NCI-H2107 (cell line): ENCODE data around the gene MTHFD2L.

Source experiments
- DNase-seq: peaks from one replicate; lab custom pipeline; 2025; lab: John Stamatoyannopoulos, UW

The MTHFD2L gene

DNA sequence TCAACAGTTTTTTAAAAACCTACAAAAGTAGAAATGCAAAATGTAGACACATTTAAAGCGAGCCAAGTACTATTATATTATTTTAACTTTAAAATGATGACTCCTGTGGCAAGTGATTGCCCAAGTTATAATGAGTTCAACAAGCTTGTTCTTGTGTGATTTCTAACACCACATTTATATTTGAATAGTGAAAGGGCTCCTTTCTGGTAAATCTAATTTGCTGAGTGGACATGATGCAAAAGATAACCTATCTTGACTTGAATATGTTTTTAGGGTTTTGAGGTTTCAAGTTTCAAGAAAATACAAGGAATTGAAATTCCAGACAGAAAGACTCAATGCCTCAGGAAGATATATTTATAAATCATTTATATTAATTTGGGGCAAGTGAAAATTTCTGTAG, 149.3 kb downstream of the MTHFD2L start:
- DNase-seq, result no peak

DNA sequence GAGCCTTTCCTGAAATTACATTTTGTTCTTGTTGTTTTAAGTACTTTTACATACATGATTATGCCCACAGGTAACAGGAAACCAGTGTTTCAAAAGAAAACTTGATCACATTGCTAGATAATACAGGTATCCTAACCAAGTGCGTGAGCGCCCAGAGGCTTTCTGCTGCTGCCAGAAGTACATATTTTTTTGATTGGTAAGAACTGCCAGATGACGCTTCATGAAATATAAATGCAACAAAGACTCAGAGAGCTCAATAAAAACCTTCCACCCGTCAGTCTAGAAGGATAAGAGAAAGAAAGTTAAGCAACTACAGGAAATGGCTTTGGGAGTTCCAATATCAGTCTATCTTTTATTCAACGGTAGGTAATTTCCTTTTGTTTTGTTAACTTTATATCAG, 150.3 kb downstream of the MTHFD2L start, which contains the start of gene EPGN:
TSS of gene EPGN (plus strand) at position 256 of the 400 bp plus-strand sequence. CDS start at position 320, 64 bp downstream.
- no peak for DNase-seq

DNA sequence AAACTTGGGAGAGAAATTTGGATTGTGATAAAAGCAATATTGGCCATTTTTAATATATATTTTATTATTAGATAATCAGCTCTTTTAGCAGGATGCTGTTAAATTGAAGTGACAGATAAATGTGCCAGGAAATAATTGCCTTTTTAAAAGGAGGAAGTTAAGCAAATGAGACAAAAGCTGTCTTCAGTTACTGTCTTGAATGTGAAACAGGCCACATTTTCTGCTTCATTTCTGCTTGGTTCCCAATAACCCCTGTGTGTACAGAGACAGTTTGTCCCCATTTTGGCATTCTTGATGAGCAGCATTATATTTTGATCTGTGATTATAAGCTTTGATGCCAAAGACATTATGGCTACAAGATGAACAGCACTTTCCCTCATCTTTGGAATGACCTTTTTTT, 151.3 kb downstream of the MTHFD2L start:
- no peak for DNase-seq

DNA sequence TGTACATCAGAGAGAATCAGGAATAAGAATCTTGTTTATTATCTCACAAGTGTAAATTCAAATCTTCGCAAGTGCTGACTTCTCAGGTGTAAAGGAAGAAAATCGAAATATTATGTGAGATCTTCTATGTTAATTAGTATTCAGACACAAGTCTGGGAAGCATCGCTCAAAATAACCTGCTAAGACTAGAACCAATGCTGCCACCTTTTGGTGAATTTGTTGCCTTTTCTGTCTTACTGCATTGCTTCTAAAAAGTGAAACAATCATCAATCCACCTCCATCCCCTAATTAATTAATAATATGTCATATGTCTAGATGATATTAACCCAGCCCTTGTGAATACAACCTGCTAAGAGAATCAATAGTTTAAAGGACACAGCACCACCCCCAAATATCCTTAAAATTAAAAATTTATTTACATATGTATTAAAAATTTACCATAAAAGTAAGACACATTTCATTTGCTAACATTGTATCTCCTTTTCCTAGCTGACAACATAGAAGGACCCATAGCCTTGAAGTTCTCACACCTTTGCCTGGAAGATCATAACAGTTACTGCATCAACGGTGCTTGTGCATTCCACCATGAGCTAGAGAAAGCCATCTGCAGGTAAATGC, 153.9 kb downstream of the MTHFD2L start:
- DNase-seq, result no peak

DNA sequence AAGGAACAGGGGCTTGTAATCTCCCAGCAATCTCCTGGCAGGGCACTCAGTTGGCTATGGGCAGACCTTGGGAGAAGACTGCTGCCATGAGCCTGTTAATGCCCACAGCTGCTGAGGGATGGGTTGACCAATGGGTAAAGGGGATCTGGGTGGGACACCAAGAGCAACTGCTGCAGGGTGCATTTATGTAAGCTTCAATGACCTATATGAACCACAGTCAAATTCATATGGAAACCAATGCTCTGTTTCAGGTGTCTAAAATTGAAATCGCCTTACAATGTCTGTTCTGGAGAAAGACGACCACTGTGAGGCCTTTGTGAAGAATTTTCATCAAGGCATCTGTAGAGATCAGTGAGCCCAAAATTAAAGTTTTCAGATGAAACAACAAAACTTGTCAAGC, 156.4 kb downstream of the MTHFD2L start:
- no peak for DNase-seq

DNA sequence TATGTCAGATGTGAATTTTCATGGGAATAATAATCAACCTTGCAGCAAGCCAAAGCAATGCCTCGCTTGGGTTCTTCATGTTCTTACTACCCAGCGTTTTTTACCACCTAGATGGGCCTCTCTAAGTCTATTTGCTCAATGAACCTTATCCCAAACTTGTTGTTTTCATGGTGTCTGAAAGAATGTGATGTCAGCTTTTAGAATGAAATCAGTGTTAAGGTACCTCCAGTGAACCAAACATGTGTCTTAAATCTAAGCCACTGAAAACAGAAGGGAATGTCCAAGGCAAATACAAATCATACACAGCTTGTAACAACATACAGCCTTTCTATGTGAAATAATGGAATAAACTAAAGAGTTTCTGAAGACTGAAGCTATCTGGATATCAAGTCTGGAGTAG, 157.0 kb downstream of the MTHFD2L start:
- DNase-seq, result no peak

DNA sequence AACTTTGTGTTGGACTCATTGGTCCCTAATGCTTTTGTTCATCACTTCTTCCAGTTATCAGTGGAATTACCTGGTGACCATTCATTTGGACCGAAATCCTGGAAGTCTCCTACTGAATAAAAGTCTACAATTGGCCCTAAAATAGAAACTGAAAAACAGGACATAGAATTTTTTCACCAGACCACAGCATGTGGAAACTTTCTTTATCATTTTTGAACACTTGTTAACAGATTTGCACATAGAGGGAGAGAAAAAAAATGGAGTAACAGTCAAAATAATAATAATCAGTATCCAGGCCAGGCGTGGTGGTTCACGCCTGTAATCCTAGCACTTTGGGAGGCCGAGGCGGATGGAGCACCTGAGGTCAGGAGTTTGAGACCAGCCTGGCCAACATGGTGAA, 157.5 kb downstream of the MTHFD2L start:
- DNase-seq, result no peak

DNA sequence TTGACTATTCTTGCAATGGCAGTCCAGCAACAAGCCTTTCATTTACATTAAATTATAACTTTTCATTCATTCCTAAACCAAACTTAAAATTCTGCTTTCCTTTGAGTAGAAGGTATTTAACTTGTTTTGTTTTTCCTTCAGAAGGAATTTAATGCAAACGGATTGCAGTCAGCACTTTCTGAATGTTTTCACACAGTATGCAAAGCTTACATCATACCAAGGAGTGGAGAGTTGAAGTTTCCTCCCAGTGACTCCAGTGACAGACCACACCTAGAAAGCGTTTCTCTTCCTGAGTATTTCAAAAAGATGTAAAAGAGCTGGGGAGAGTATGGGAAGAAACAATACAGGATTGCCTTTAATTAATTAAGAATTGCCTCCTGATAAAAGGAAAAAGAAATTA, 158.5 kb downstream of the MTHFD2L start:
- no peak for DNase-seq

DNA sequence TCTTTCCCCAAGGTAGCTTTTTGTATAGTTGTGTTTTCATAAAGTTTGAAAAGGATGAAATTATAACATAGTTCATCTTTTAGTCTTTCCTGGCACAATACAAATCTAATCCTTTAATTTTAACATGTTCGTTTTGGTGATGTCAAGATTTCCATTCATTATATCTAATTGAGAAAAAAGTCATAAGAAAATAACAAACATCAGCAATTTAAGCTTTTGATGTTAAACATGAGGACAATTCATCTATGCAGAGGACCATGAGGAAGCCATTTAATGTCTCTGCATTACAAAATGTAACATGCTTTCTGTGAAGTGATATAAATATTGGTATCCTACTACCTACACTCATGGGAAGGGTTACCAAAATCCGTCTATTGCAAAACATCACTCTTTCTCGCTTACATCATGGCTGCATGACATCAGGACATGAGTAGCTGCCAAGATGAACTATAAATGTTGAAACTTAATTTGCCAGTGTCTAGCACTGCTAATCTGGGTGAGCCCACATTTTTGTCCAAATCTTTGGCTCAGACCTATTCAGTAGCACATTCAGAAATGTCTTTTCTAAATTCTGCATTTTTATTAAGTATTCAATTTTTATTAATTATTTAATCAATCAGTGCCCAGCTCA, 159.8 kb downstream of the MTHFD2L start:
- DNase-seq, result no peak

DNA sequence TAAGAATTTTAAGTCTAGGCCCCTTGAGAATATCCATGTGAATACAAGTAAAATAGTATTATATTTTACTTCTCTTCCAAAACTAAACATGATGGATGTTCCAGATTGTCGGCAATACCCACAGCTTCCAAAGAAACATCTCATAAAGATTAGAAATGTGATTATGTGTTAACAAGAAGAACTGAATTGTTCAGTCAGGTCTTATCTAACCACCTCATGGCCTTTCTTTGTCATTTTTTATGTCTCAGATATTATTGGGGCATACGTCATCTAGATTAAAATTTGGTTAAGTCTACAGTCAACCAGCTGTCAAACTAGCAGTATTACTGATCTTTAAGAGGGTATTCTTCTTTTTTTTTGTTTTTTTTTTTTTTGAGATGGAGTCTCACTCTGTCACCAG, 160.4 kb downstream of the MTHFD2L start:
- DNase-seq, result no peak

DNA sequence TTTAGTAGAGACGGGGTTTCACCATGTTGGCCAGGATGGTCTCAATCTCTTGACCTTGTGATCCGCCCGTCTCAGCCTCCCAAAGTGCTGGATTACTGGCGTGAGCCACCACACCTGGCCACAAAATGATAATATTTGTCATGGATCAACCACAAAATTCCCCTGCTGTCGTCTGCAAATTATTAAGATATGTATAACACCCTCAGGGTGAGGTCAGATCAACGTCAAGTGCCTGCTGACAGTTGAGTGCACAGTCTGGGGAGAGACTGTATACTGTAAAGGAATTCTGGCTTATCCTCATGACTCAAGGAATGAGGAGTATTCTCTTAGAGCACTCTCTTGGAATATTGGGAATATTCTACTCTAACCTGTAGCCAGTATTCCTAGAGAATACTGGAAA, 161.6 kb downstream of the MTHFD2L start:
- no peak for DNase-seq

DNA sequence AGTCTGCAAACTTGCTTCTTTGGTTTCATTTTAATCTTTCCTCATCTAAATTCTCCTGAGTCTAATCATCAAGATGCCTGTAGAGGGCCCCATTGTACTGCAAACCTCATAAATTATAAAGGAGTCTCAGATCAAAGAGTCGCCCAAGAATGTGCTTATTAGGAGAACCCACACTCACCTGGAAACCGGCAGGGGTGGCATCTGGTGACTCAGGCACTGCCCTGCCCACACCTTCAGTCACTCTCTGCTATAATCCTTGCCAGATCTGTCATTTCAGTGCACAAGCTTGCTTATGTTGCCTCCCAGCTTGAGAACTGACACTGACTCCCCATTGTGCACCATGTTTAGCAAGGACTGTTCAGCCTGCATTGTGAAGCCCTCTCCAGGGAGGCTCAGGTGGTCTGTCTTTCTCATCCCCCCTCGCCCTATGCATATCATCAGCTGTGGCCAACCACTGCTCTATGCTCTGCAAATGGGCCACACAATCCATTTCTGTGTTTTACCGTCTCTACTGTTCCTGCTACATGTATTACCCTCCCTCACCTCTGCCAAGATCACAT, 162.7 kb downstream of the MTHFD2L start:
- DNase-seq, result no peak

DNA sequence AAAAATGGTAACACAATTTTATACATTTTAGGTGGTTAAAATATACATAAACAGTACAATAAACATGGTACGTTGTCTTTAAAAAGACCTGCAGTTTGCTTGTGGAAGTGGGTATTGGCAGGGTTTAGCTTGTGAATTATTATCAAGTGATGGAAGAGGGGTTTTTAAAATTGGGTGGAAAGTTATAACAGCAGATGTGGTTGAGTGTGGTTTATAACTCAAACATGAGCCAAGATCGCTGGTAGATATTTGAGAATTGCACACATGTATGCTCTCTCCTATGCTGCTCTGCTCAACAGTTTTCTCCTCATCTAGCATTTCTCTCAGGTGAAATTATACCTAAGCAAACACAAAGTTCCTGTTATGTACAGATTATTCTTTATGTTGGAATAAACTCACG, 164.4 kb downstream of the MTHFD2L start:
- no peak for DNase-seq

DNA sequence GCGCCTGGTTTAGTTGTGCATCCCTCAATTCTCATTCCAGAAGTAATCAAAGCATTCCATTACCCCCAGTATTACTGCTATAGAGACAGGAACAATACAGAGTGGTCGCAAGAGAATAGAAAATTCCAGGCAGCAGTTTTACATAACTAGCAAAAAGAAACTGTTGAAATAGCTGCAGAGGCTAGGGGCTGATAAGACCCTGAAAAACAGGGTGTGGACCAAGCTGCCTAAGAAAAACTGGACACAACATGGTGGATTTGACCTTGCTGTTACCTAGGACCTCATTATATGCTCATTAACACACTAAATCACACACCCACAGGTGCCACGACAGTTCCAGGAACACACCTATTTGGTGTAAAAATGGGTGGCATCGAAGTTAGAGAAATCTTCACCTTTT, 165.7 kb downstream of the MTHFD2L start:
- DNase-seq, result no peak

DNA sequence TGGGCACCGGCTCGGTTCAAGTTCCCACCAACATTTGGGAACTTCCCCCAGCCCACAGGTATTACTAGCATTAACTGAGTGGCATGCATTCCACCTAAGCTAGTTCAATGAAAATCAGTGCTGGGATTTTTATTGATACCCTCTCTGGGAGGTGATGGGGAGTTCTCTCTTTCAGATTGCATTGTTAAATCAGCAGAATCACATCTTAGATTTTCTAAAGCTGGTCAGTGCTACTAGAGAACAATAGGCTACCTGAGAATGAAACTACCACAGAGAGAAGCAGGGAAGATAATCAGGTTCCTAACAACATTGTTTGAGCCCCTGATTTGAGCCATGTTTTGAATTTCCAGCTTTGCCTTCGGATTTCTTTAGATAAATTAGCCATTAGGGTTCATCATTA, 166.3 kb downstream of the MTHFD2L start:
- no peak for DNase-seq

DNA sequence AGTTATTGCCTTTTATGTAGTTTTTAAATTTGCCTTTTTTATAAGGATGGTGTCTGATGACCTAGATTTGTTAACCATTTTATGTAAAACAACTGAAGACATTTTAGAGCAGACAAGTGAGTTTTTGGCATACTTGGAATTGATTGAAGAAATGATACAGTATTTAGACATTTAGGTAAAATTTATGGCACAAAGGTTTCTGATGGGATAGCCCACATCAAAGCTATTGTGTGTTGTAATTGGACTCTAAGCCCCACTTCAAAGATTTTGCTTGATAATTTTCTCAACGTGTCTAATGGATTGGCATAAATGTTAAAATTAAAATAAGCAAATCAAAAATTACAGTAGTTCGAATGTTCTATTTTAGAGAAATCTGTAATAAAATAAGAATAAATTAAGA, 168.0 kb downstream of the MTHFD2L start:
- no peak for DNase-seq

DNA sequence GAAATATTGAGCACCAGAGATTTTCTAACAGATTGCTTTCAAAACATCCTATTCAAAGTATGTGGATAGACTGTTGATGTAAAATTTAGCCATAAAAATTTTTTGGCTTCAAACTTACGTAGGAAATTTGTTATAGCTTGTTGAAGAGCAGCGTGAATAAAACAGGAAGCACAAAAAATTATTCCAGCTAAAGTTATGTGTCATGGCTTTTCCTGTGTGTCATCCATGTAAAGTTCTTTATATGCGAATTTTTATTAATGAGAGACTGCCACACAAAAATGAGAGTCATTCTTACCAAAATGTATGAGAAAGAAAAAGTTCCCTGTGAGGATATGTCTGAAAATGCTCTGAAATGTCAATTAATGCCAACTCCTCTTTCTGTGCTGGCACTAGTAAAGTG, 169.8 kb downstream of the MTHFD2L start:
- no peak for DNase-seq

DNA sequence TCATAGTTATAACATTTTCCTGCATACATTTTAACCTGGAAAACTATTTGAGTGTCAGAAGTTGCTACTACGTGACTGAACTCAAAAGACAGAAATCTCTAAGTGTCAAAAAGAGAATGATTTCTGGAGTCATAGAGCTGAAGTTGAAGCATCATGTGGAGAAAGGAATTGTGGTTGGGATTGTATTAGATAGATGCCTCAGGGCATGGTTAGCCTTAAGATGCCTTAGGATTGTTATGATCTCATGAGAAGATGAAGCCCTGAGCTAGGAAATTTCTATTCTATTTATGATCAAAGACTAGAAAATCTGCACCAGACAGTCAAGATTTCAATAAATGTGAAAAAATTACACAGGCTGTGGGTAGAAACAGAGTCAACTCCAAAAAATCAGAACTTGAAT, 170.6 kb downstream of the MTHFD2L start:
- DNase-seq, result no peak

DNA sequence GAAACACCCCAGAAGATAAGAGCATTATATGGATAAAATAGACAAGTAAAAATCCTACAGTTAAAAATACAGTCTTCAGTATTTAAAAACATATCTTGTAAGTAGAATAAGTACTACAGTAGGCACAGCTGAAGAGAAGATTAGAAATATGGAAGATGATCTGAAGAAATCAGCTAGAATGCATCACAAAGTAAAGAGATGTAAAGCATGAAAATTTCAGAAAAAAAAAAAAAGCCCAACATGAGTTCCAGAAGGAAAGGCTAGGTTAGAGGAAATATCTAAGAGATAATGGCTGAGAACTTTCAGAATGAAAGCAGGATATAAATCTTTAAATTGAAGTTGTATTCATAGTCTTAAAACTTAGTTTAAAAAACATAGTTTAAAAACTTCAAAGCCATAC, 171.4 kb downstream of the MTHFD2L start:
- DNase-seq, result no peak

DNA sequence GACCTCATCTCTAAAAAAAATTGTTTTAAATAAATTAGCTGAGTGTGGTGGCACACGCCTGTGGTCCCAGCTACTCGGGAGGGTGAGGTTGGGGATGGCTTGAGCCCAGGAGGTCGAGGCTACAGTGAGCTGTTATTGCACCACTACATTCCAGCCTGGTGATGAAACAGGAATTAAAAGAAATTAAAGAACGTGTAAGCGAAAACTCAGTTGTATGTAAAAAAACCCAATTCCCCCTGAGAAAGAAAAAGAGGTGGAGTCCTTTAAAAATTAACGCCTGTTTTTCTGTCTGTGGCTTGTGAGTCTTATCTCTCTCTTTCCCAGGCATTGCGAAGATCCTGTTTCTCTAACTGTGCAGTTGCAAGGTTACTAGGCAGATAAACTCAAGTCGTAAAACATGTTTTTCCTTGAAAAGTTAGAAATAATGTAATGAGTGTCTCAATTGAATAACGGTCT, 172.4 kb downstream of the MTHFD2L start:
- DNase-seq, result no peak

DNA sequence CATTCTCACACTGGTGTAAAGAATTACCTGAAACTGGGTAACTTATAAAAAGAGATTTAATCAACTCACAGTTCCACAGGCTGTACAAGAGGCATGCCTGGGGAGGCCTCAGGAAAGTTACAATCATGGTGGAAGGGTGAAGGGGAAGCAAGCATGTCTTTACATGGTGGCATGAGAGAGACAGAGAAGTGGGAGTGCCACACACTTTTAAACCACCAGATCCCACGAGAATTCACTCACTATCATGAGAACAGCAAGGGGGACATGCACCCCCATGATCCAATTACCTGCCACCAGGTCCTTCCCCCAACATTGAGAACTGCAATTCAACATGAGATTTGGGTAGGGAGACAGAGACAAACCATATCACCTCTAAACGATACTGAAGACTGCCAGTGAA, 173.3 kb downstream of the MTHFD2L start:
- no peak for DNase-seq

DNA sequence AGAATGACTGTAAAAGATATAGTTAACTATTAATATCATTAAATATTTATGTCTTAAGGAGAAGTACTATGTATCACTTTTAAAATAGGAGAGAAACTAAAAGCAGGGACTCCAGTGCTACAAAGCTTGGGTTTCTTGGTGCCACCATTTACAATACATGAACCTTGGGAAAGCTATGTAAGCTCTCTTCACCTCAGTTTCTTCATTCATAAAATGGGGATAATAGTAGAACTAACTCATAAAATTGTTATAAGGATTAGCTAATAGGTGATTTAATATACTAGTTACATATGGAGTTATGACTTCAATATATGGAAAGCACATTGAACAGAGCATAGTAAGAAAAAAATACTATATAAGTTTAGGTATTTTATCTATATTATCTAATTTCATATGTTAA, 174.0 kb downstream of the MTHFD2L start:
- no peak for DNase-seq

DNA sequence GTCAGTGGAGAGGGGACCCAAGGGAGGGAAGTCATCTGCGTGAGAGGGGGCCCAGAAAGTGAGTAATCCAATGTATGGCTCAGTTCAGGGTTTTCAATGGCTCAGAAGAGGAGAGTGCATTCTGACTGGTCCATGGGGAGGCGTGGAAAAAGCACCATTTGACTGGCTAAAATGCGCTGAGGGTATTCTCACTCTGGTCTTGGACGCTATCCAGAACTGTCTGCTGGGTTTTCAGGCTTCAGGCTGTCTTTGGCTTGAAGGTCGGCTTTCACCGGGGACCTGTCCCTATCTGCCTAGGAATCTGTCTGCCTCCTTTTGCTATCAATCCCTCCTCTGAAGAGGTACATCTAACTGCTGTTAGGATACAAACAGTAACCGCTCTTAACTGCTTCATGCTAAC, 176.7 kb downstream of the MTHFD2L start:
- no peak for DNase-seq
